Measurements from ENCODE around the gene FAM219B. TPM values are rescaled to one million over a fixed set of nuclear protein-coding genes. Genes with fewer than 3 reads are reported as not detected.

FAM219B gene, protein sequence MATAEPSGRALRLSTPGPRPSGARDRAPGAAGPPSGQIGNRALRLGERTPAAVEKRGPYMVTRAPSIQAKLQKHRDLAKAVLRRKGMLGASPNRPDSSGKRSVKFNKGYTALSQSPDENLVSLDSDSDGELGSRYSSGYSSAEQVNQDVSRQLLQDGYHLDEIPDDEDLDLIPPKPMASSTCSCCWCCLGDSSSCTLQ
- total RNA-seq = 39.0 and 41.5 TPM in 2 replicates

DNA sequence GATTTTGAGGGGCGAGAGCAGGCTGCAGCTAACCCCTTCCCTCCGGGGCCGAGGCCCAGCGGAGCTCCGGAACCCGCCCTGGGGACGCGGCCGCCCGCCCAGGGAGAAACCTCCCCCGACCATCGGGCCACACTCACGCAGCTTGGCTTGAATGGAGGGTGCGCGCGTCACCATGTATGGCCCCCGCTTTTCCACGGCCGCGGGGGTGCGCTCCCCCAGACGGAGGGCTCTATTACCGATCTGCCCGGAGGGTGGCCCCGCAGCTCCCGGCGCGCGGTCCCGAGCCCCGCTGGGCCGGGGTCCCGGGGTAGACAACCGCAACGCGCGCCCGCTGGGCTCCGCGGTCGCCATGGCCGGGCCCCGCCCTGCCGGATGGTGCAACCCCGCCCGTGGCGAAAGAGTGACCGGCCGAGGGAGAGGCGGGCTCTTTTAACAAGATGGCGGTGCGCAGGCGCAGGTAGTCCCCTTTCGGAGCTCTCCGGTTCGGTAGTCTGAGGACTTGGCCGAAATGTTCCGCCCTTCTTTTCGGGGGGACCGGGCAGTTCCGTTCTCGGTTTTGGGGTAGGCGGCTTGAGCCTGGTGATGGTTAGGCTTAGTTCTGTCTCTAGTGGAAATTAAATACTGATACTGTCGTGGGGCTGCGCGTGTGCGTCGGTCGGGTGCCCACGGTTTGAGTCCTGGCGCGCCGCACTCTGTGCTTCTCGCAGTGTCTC lies at the start of gene FAM219B:
TSS of gene FAM219B (minus strand) at position 402 of the 713 bp plus-strand sequence. CDS start at position 351, 51 bp downstream.
- TF ChIP-seq, protein P1, sequence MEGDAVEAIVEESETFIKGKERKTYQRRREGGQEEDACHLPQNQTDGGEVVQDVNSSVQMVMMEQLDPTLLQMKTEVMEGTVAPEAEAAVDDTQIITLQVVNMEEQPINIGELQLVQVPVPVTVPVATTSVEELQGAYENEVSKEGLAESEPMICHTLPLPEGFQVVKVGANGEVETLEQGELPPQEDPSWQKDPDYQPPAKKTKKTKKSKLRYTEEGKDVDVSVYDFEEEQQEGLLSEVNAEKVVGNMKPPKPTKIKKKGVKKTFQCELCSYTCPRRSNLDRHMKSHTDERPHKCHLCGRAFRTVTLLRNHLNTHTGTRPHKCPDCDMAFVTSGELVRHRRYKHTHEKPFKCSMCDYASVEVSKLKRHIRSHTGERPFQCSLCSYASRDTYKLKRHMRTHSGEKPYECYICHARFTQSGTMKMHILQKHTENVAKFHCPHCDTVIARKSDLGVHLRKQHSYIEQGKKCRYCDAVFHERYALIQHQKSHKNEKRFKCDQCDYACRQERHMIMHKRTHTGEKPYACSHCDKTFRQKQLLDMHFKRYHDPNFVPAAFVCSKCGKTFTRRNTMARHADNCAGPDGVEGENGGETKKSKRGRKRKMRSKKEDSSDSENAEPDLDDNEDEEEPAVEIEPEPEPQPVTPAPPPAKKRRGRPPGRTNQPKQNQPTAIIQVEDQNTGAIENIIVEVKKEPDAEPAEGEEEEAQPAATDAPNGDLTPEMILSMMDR (IDR thresholded peaks at IDR 0.05; ENCODE audit: insufficient read depth, low read depth, low read length) = no peak

DNA sequence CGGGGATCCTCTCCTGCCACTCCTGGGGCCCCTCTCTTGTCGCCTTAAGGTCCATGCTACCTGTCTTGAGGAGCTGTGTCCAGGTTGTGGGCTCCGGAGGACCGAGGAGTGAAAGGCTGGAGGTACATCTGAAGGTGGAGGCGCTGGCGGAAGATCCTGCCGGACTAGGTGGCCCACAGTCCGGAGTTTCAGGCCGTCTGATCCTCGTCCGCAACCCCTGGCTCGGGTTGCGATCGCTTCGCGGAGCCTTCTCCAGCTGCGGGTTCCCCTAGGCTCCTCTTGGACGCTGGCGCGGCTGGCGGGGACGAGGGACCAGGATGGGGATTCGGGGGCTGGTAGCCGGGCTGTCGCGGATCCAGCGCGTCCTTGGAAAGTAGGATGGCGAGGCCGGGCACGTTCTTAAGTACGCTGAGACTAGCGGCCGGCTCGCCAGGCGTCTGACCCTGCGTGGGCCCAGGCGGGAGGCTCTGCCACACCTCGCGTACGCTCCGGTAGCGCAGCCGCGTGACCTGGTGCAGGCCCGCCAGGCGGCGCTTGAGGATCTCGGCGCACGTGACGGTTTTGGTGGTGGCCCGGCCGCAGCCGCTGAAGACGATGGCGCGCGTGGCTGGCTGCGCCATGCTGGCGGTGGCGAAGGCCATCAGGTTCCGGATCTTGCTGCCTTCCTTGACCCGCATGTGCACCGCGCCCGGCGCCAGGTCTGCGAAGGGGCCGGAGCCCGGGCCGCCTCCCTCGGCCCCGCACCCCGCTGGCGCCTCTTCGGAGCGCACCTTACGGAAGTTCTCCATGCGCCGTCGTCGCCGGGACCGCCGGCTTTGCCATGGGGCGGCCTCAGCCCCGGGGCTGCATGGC lies 49.4 kb upstream of the FAM219B start:
- DNase-seq (ENCODE audit: low read depth) = peak; percentile 80
- TF ChIP-seq, protein P1 (IDR thresholded peaks at IDR 0.05; ENCODE audit: insufficient read depth, low read depth, low read length) = peak; percentile 36
- peak overlapping the region; percentile 83 for H3K4me3 ChIP-seq (ENCODE audit: low read depth, low read length)

More for the DNA sequence above, at the start of gene FAM219B:
- DNase-seq (ENCODE audit: low read depth) = peak; percentile 86
- peak within 1 kb of the TSS; percentile 66 for H3K4me3 ChIP-seq (ENCODE audit: low read depth, low read length)

DNA sequence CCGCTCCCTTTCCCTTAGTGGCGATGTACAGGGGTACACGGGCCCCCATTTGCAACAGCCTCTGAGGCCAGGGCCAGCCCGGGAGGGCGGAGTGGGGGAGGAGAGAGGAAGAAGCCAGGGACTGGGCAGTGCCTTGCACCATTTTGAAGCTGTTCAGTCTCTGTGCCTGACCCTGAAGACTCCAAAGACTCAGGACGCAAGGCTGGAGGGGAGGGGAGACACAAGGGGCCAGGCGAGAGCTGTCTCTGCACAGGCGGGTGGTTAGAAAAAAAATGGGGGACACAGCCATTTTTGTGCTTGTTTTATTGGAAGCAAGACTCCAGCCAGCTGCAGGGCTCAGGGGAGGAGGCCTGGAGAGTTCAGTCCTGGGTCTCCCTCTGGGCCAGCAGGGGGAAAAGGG lies 48.4 kb upstream of the FAM219B start:
- DNase-seq (ENCODE audit: low read depth) = peak; percentile 46
- H3K4me3 ChIP-seq (ENCODE audit: low read depth, low read length) = peak overlapping the region; percentile 83
- TF ChIP-seq, protein P1 (IDR thresholded peaks at IDR 0.05; ENCODE audit: insufficient read depth, low read depth, low read length) = no peak

DNA sequence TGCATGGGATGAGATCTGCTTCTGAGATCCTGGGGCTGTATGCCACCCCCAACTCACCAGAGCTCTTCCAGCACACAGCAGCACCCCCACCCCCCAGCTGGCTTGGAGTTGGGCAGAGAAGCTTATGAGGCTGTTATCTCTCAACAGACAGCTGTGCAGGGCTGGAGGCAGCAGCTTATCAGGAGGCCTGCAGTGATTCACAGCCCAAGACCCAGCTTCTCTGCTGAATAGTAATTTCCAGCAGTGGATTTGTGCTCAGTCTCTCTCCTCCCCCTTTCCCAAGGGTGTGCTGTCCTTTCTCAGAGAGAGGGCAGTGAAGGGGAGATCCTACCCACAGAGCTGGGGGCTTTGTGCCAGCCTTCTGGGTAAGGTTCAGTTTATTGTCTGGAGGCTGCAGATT lies 47.9 kb upstream of the FAM219B start:
- peak; percentile 95 for DNase-seq (ENCODE audit: low read depth)
- TF ChIP-seq, protein P1 (IDR thresholded peaks at IDR 0.05; ENCODE audit: insufficient read depth, low read depth, low read length) = no peak

DNA sequence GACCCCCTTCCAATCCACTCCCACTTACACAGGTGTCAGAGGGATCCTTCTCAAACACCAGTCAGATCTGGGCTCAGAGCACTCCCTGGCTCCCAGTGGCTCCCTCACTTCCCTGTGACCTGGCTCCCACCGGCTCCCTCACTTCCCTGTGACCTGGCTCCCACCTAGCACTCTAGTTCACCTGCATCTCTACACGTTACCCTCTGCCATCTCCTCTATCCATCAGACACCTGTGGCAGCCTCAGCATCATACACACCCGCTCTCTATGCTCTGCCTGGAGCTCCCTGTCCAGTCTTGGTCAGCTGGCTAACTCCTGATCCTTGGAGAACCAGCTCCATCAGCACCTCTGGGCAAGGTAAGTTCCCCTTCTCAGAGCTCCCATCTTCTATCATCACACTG lies 44.4 kb upstream of the FAM219B start:
- DNase-seq (ENCODE audit: low read depth) = no peak
- H3K4me3 ChIP-seq (ENCODE audit: low read depth, low read length) = no peak overlapping the region
- TF ChIP-seq, protein P1 (IDR thresholded peaks at IDR 0.05; ENCODE audit: insufficient read depth, low read depth, low read length) = no peak

More for the DNA sequence above, 47.9 kb upstream of the FAM219B start:
- H3K4me3 ChIP-seq (ENCODE audit: low read depth, low read length) = peak overlapping the region; percentile 83

DNA sequence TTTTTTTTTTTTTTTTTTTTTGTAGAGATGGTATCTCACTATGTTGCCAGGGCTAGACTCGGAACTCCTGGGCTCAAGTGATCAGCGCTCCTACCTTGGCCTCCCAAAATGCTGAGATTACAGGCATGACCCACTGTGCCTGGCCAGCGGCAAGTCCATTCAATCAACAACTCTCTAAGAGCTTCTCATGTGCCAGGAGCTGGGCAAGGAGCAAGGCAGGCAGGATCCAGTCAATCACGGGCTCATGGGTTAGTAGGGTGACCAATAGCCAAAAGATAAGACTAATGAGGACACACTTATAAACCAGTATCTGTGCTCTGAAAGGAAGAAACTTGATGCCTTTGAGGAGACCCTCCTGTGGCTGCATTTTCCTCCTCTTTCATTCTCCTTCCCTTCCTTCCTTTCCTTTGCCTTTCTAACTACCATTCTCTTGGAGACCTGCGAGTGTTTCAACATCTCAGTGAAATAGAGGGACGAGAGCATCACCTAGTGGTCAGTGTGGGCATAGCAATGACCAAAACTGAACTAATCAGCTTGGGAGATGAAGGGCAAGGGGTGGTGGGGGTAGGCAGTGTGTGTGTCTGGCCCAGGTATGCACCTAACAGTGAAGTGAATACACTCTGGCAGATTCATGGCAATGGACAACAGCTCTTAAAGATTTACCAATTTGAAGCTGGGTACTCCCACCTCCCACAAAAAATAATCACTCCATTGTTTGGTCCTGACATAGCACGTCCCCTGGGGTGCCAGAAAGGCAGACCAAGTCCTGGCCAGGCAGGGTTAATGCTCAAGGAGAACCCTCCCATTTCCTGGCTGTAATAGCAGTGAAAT lies 43.6 kb upstream of the FAM219B start:
- DNase-seq (ENCODE audit: low read depth) = peak; percentile 79
- TF ChIP-seq, protein P1 (IDR thresholded peaks at IDR 0.05; ENCODE audit: insufficient read depth, low read depth, low read length) = peak; percentile 100
- no peak overlapping the region for H3K4me3 ChIP-seq (ENCODE audit: low read depth, low read length)
